GM19099 (cell line): ENCODE results near the gene IRF2.

Experiments used
- POLR2A ChIP-seq: IDR thresholded peaks from 3 replicates; pipeline ENCODE4 v1.6.1; 2011; ENCODE audit warnings: low read depth; ENCODE audit not compliant: insufficient read length; ENCODE audit errors: extremely low read depth

Gene IRF2

DNA sequence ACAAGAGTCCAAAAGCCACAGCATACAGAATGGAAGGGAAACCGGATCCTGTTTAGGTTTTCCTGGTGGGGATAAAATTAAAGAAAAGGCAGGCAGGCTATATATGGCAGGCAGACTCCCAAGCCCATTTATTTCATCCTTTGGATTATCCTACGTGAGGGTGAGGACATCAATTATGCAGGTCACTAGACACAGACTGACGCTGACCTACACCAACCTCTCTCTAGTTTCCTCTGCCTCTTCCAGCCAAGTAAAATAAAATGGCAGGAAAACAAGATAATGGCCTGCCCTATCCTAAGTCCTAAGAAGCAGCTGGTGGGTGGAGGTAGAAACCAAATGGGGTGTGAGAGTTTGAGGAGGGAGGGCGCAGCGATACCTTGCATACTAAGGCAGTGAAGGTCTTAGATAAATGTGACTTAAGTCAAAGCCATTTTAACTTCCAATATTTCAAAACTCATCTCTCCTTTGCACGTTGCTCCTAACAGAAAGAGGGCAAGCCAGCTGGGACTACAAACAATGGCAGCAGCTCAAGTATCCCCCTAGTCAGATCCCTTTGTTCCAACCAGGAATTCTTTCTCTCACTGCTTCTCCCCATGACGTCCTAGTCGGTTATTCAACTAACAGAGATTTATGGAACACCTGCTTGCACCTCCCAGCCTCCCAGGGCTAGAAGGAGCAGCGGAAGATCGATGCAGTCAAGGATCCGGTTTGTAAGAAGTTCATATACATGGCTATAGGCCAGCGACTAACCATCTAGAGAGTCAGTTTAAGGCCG is 72.8 kb downstream of the IRF2 start:
- TF ChIP-seq POLR2A, result no peak

DNA sequence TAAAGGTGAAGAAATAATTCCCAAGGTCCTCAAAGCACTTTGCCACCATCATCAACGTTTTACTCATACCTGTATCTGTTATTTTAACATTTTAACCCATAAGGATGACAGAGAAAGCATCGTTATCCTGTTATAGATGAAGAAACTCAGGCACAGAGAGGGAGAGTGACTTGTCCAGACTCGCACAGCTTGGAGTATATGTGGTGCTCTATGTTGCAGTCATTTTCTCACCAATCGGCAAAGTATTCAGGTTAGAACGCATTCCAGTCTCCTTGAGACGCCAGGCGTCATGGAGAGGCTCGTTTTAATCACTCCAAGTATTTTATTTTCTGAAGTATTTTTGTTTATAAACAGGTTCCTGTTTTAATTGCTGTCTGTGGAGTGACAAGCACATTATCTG is 73.5 kb downstream of the IRF2 start:
- no peak for TF ChIP-seq POLR2A

DNA sequence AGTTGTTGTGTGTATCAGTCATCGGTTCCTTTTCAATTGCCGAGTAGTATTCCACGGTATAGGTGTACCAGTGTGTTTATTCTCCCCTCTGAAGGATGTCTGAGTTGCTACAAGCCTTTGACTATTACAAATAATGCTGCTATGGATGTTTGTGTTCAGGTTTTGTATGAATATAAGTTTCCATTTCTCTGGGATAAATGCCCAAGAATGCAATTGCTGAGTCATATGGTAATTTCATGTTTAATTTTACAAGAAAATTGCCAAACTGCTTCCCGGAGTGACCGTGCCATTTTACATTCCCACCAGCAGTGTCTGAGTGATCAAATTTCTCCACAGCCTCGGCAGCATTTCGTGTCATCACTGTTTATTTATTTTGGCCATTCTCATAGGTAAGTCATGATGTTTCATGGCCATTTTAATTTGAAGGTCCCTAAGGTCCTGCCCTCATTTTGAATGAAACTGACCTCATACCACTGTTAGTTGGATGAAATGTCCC is 73.9 kb downstream of the IRF2 start:
- TF ChIP-seq POLR2A, result no peak

DNA sequence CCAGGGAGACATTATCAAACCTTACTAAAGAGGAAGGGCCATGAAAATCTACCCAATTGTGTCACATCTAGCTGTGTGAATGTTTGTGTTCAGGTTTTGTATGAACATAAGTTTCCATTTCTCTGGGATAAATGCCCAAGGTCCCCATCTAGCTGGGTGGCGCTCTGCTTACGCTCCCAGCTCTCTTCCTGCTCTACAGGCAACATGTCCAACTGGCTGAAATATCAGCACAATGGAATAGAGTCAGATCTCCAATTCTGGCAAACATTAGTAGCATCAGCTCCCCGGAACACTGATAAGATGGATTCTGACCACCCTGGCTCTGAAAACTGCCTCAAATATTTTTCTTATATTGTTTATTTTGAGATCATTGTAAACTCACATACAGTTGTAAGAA is 74.8 kb downstream of the IRF2 start:
- TF ChIP-seq POLR2A, result no peak

DNA sequence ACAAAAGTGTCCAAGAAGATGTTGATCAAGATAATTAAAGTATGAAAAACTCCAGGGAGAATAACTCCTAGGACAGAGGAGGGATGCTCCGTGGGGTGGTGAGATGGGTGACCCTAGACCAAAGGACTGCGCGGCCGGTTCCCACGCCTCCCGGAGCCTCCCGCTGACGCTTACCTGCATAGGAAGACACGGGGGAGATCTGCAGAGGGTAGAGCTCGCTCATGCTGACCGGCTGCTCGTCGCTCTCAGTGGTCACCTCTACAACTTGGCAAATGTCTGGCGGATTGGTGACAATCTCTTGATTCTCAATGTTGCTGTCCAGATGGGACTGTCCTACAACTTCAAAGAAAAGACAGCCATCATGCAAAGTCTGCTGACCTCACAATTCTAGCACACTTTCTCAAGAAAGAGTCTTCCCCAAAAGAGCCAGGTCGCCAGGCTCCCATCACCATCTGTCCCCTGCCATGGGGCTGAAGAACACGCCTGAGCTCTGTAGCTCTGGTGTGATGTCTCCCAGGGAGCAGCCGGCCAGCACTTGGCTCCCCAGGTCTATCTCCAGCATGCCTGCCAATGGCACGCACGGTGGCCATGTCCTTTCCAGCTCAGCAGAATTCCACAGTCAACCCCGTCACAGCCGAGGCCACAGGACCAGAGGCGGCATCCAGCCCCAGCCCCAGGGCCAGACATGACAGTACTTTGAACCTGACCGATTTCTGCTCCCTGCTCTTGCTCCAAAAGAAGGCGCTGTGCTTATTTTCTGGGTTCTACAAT is 75.4 kb downstream of the IRF2 start:
- TF ChIP-seq POLR2A, result no peak

DNA sequence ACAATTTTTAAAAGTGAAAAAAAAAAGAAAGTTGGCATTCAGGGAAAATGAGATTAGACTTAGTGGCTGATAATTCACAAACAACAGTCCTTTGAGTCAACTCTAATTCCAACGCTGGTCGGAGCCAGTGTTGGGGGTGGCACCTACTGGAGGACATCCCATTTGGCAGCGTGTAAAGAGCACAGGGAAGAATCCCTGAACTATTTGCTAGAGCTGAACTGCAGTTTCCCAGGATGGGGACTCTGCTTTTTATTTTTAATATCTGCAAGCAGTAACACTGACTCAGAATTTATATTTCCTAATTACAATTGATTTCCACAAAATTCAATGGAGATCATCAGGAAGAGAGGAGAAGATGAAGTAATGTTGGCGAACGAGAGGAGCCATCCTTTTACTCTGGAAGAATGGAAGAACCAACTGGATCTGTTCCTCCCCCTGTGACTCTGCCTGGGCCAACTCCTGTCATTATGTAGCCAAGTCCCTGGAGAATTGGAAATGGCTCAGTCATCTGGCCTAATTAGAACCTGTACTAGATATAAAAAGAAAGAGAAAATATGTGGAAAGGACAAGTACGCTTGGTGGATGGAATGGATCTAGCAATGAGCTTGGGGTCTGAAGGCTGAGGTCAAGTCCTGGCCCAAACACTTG is 76.7 kb downstream of the IRF2 start:
- no peak for TF ChIP-seq POLR2A

DNA sequence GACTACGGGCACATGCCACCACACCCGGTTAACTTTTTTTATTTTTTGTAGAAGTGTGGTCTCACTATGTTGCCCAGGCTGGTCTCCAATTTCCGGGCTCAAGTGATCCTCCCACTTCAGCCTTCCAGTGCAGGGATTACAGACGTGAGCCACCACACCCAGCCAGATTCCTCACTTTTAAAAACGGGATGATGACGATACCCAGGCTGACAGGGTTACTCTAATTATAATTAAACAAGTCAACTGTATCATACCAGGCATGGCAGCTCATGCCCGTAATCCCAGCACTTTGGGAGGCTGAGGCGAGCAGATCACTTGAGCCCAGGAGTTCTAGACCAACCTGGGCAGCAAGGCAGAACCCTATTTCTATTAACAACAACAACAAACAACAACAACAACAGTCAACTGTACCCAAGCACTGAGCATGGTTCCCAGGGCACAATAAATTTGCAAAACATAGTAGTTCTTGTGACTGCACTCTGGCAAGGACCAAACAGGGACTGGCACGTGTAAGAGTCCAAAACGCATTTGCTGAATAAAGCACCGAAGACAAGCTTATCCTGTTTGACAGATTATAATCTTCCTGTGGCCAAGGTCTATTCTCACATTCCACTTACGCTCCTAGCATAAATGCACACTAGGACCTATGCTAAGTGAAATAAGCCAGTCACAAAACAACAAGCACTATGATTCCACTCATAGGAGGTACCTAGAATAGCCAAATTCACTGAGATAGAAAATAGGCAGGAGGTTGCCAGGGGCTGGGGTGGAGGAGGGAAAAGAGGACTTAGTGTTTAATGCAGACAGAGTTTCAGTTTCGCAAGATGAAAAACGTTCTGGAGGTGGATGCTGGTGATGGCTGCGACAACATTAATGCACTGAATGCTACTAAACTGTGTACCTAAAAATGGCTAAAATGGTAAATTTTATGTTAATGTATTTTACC is 77.5 kb downstream of the IRF2 start:
- TF ChIP-seq POLR2A, result no peak

DNA sequence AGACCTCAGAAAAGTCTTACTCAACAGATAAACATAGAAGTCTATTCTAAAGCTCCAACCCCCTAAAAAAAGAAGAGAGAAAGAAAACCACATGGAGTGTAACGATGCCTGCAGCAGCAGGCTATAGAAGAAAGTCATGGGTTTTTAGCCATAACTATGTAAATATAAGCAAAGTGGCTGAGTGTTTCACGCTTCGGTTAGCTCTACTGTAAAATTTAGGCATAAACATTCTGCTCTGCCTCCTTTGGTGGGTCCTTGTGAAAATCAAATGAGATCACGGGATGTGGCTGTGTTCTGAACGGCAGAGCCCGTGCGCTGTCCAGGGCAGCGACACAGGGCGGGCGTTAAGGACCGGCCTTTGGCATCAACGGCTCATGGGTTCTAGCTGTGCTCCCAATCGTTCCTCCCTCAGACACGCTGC is 78.4 kb downstream of the IRF2 start:
- TF ChIP-seq POLR2A, result peak; percentile 31

DNA sequence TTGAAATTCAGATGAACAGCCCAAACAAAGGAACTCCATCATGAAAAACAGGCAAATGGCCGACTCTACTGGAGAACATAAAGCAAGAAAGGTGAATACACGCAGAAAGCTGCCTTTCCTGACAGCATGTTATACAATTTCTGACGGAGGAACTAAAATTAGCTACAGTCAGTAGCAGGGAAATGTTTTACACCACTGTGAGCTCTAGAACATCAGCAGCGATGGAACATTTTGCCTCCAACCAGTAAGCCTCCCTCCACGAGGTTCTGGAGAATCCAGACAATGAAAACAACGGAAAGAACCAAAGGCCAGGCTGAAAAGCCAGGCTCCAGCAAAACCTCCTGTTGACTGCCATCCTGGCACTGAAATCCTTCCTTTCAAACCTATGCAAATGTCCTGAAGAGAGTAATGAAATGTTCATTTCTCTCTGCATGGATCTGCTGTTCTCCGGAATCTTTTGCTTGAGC is 78.9 kb downstream of the IRF2 start:
- no peak for TF ChIP-seq POLR2A

DNA sequence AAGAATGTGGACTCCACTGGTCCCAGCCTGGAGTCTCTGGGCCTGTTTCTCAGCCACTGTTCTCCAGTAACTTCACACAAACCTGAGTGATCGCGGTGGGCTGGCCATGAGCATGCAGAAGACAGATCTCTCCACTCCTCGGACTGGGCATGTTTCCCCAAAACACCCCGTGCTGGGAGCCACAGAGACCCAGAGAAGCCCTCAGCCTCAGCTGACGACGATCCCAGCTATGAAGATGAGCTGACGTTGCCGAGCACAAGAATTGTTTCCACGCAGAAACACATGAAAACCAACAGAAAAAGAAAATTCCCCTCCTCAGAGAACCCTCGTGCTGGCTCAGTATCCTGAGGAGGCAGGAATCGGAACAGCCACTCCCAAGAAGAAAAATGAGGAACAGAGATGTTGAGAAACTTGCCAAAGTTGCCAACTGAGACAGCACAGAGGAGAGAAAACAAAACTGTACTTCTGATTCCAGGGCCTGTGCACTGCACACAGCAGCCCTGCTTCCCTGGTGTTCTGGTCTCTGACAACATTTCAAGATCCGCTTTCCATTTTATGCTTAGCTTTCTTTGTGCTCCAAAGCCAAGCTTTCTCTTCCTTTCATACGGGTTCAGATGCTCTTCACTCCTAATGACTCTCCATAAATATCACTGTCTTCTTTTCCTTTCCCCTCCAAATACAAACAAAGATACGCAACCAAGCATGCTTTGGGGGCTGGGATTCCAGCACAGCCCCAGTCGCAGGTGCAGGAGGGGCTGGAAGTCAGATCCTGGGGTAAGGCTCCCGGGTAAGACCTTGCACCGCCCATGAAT is 81.4 kb downstream of the IRF2 start:
- TF ChIP-seq POLR2A, result no peak

DNA sequence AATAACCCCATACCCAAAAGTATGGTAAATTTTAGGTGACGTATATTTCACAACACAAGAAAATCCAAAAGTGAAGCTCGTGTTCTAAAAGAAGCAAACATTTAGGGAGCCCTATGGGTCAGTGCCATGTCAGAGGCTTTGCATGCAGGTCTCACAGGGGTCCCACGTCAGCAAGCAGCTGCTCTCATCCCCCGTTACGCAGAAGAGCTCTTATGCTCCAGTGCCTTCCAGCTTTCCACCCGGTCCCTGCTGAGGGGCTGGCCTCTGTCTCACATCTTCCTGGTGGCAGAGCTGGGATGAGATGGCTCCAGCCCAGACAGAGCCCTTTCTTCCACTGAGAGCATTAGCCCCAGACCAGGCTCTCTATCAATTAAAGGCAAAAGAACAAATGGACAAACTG is 82.0 kb downstream of the IRF2 start:
- TF ChIP-seq POLR2A, result no peak

DNA sequence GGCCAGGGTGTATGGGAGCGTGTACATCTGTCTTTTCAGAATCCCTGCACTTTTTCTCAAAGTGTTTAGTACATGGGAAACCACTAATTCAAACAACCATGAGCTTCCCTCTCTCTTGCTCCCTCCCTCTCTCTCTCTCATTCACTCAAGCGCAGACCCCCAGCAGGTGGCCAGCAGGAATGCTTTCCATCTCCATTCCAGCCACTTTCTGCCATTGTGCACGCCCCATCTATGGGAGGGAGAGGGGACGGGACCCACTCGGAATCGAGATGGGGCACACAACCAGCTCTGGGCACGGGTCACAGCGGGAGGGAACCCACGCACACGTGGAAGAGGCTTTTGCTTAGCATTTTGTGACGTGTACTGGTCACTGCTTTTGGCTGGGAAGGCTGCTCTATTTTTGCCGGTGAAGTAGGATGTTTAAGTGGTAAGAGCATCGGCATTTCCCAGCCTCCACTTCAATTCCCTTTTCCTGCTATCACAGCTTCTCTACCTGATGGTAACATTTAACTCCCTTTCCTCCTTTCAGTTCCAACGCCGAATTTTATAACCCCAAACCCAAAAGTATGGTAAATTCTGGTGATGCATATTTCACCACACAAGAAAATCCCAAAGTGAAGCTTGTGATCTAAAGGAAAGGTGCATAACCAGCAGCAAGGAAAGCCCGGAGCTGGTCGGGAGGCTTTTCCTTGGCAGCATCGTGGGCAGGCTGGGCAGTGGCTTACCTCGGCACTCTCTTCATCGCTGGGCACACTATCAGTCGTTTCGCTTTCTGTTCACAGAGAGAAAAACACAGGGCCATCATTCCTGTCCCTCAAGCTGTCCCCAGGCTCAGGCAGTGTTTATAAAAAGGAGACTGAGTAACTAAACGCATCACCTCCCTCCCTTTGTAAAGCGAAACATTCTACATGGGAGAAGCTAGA is 84.1 kb downstream of the IRF2 start:
- TF ChIP-seq POLR2A, result no peak

DNA sequence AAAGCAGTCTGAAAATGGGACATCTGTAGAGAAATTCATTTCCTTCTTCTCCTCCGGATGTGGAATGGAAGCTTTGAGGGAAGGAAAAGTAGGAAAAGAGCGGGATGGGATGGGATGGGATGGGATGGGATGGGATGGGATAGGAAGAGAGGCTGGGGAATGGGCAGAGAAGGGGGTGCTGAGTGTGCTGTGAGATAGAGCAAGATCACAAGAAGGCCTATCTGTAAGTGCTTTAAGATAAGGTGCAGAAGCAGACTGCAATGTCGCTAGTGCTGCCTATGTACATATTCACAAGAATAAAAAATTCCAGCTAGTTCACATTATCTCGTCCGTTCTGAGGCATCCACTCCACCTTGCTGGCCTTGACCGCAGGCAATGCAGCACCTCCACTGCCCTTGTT is 86.2 kb downstream of the IRF2 start:
- TF ChIP-seq POLR2A, result no peak
